IPS-15b (cell line): ENCODE data around the gene HMCN2.

Experiments used
- H3K27me3 ChIP-seq: one replicate; pipeline ENCODE4 v1.6.1; 2013; ENCODE audit warnings: low read length; ENCODE audit not compliant: control insufficient read depth, insufficient read depth
- H3K36me3 ChIP-seq: one replicate; pipeline ENCODE4 v1.6.1; 2013; ENCODE audit warnings: low read length; ENCODE audit not compliant: control insufficient read depth, insufficient read depth
- H3K4me1 ChIP-seq: one replicate; pipeline ENCODE4 v1.6.1; 2013; ENCODE audit warnings: mild to moderate bottlenecking, low read length; ENCODE audit not compliant: control insufficient read depth, insufficient read depth
- H3K4me3 ChIP-seq: one replicate; pipeline ENCODE4 v1.5.1; 2013; ENCODE audit warnings: low read depth, low read length
- H3K9ac ChIP-seq: one replicate; pipeline ENCODE4 v1.6.1; 2013; ENCODE audit warnings: low read depth, mild to moderate bottlenecking, low read length
- H3K9me3 ChIP-seq: one replicate; pipeline ENCODE4 v1.6.1; 2013; ENCODE audit warnings: mild to moderate bottlenecking, low read length; ENCODE audit not compliant: control insufficient read depth, insufficient read depth

Gene HMCN2

DNA sequence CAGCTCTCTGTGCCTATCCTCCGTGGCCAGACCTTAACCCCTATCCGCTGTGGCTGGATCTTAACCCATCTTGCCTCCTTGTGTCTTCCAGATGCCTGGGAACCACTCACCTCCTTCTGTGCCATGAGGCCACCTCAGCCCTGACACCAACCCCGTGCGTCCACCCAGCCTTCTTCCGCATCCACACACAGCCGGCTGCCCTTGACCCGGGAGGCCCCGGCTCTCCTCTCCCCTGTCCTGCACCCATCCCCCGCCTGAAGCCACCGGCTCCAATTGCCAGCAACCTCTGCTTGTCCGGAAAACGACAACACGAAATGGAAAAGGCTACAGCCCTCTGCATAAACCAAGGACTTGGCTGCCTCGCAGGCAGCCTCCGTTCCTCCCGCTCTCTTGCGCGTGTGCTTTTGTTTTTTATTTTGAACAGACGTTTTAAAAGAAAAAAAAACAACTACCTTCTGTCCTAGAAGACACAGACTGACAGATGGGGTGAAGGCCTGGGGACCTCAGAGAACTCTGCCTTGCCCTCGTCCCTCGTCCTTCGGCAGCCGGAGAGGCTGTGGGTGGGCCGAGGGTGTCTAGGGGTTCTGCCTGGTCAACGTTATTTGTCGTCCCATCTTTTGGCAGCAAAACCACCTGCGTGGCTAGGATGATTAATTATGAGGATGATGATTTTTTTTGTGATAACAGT, 32.5 kb upstream of the HMCN2 start:
- H3K36me3 ChIP-seq = peaks cover 12% of the 10 kb centered on the region
- H3K9ac ChIP-seq = no peak overlapping the region
- H3K9me3 ChIP-seq = no peaks in the 10 kb centered on the region
- H3K4me3 ChIP-seq = no peak overlapping the region
- peaks cover 2% of the 10 kb centered on the region for H3K4me1 ChIP-seq
- no peaks in the 10 kb centered on the region for H3K27me3 ChIP-seq

DNA sequence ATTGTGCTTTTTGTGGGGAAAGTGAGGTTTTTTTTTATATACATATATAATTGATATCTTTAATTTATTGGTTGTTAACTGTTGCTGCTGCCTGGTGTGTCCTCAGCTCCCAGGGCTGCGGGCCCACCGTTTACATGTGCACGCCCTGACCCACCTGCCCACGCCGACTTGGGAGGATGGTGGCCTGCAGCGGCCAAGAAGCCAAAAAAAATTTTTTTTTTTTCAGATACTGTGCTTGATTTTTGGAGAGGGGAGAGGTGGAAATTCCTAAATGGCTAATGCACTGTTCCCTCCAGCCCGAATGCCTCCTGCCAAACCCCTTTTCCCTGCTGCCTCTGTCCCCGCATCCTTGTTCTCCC, 32.0 kb upstream of the HMCN2 start:
- no peak overlapping the region for H3K4me3 ChIP-seq
- no peaks in the 10 kb centered on the region for H3K27me3 ChIP-seq
- no peaks in the 10 kb centered on the region for H3K9me3 ChIP-seq
- peaks cover 2% of the 10 kb centered on the region for H3K4me1 ChIP-seq
- H3K36me3 ChIP-seq = peaks cover 12% of the 10 kb centered on the region
- H3K9ac ChIP-seq = no peak overlapping the region

- Histone ChIP-seq H3K36me3 (peaks cover 12% of the 10 kb centered on the region), H3K9ac (no peak overlapping the region), H3K27me3 (no peaks in the 10 kb centered on the region), H3K9me3 (no peaks in the 10 kb centered on the region), H3K4me3 (no peak overlapping the region), H3K4me1 (peaks cover 2% of the 10 kb centered on the region)
These were observed 31.0 kb upstream of the HMCN2 start for GRCh38 chr9:130234340-130235260.

DNA sequence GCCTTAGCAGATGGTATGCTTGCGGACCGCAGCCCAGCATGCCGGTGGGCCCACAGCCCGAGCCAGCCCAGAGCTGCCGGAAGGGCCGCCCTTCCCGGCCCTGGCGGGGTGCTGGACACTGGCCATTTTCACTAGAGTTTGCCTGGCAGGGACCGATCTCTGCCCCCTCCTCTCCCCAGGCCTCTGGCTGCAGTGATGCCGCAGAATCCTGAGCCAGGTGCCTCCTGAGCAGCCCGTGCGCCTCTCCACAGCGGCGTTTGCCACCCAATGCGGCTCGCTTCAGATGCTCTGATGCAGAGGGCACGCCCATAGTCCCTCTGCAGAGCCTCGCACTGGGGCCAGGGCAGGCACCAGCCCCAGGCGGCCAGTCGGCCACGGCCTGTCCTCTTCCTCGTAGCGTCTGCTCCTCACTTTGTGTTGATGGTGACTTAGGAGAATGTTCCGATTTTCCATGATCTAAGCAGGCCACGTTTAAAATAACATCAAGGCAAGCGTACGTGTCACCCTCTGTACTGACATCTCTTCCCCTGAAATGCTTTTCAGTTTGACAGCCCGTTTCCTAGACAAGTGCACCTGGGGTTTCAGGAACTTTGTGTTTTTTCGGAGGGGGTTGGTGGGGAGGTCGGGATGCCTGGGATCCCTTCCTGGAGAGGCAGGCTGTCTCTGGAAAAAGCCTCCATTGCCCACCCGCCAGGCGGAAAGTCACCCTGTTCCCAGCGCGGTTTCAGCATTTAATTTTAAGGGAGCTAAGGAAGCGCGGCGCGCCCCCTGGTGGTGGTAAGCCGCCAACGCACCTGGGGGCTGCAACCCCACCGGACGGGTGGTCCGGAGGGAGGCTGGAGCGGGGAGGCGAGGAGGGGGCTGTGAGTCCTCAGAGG, 29.8 kb upstream of the HMCN2 start:
- peaks cover 4% of the 10 kb centered on the region for H3K4me1 ChIP-seq
- no peaks in the 10 kb centered on the region for H3K9me3 ChIP-seq
- H3K9ac ChIP-seq = no peak overlapping the region
- H3K4me3 ChIP-seq = no peak overlapping the region
- no peaks in the 10 kb centered on the region for H3K27me3 ChIP-seq
- peaks cover 12% of the 10 kb centered on the region for H3K36me3 ChIP-seq

DNA sequence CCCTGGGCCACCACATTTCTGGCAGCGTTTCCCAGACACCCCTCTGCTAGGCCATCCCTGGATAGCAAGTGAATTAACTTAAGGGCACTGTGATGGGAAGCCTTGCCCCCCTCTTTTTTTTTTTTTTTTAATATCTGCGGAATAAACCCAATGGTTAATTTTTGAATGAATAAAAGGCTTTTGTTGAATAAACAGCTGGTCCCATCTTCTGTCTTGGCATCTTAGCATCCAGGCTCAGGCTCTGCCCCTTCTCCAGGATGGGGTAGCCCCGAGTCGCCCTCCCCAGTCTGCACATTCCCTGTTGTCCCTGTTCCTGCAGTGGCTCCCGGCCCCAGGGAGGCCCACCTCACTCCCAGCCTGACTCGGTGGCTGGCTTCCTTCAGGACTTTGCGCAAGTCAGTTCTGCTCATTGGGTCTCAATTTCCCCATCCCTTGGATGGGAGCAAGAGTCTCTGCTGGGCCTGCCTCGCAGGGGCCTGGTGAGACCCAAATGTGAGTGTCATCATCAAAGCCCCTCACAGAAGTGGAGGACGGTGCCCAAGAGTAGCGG, 29.0 kb upstream of the HMCN2 start:
- peaks cover 4% of the 10 kb centered on the region for H3K4me1 ChIP-seq
- no peak overlapping the region for H3K9ac ChIP-seq
- peaks cover 12% of the 10 kb centered on the region for H3K36me3 ChIP-seq

DNA sequence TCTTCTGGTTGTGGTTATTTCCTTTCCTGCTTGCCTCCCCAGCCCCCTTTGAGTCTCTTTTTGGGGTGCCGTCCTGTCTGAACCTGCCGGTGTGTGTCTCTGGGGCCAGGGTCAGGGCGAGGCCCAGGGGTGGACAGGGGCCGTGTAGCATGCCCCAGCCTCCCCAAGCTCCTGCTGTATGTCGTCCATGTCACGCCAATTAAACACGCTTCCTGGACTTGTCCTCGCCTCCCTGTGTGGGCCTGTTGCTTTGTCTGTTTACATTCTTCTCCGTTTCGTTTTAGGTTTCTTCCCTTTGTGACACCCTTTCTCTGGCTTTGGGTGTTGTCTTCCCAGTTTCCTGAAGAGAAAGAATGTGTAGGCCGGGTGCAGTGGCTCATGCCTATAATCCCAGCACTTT, 28.5 kb upstream of the HMCN2 start:
- no peak overlapping the region for H3K9ac ChIP-seq
- peaks cover 4% of the 10 kb centered on the region for H3K4me1 ChIP-seq
- H3K36me3 ChIP-seq = peaks cover 12% of the 10 kb centered on the region
- H3K4me3 ChIP-seq = no peak overlapping the region
- H3K9me3 ChIP-seq = no peaks in the 10 kb centered on the region
- H3K27me3 ChIP-seq = no peaks in the 10 kb centered on the region

More for the DNA sequence above, 29.0 kb upstream of the HMCN2 start:
- H3K27me3 ChIP-seq = no peaks in the 10 kb centered on the region
- no peaks in the 10 kb centered on the region for H3K9me3 ChIP-seq
- no peak overlapping the region for H3K4me3 ChIP-seq

DNA sequence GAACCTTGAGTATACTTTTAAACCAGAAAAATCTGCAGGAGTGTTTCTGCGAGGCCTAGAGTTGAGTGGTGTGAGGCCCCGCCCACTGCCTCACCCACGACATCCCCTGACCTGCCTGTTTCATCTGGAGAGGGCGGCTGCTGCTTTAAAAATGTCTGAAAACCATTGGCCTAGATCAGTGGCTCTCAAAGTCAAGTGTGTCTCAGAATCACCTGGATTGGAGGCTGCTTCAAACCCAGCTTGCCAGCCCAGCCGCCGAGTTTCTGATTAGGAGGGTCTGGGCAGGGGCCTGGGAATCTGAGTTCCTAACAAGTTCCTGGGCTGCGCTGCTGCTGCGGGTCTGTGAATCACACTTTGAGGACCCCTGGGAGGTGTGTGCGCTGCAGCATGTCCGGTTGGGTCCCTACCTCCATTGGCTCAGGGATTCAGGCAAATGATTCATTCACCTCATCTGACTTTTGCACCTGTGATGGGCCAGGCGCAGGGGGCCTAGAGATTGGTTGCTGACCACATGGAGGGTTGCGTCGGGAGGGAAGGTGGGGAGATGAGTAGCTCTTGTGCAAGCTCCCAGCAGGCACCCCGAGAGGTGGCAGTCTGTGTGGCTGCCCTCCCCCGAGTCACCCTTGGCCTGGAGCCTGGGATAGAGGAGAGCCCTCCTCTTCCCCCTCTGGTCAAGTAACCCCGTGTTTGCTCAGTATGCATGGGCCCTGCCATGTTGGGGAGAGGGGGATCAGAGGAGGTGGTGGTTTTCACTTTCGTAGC, 27.6 kb upstream of the HMCN2 start:
- no peaks in the 10 kb centered on the region for H3K9me3 ChIP-seq
- H3K9ac ChIP-seq = peak overlapping the region; percentile 12
- peaks cover 4% of the 10 kb centered on the region for H3K4me1 ChIP-seq
- peaks cover 10% of the 10 kb centered on the region for H3K36me3 ChIP-seq
- H3K4me3 ChIP-seq = no peak overlapping the region
- peaks cover 4% of the 10 kb centered on the region for H3K27me3 ChIP-seq

DNA sequence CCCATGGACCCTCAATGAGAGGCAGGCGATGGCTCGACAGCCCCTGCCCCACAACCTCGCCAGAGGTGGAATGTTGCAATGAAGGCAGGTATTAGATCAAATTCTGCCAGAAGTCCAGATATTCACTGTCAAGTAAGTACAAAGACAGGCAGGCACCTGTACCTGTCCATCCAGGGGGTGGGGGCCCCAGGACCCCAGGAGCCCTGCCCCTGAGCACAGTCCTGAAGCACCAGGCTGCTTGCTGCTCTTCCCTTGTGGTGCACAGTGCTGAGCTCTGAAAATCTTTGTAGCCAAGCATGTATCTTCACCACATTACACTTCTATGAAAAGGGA, 26.2 kb upstream of the HMCN2 start:
- Histone ChIP-seq H3K9ac (no peak overlapping the region), H3K4me1 (peaks cover 4% of the 10 kb centered on the region), H3K9me3 (no peaks in the 10 kb centered on the region)

GRCh38 chr9:130239741-130240241, 25.8 kb upstream of the HMCN2 start:
- peaks cover 5% of the 10 kb centered on the region for H3K27me3 ChIP-seq
- no peak overlapping the region for H3K9ac ChIP-seq
- H3K9me3 ChIP-seq = no peaks in the 10 kb centered on the region
- H3K4me3 ChIP-seq = no peak overlapping the region
- peaks cover under 1% of the 10 kb centered on the region for H3K36me3 ChIP-seq
- H3K4me1 ChIP-seq = peaks cover 4% of the 10 kb centered on the region

More for the DNA sequence above, 26.2 kb upstream of the HMCN2 start:
- Histone ChIP-seq H3K4me3 (no peak overlapping the region), H3K27me3 (peaks cover 5% of the 10 kb centered on the region), H3K36me3 (peaks cover 5% of the 10 kb centered on the region)

- no peaks in the 10 kb centered on the region for H3K36me3 ChIP-seq
- peaks cover 5% of the 10 kb centered on the region for H3K27me3 ChIP-seq
- peaks cover 4% of the 10 kb centered on the region for H3K4me1 ChIP-seq
- no peaks in the 10 kb centered on the region for H3K9me3 ChIP-seq
- H3K9ac ChIP-seq = no peak overlapping the region
- H3K4me3 ChIP-seq = no peak overlapping the region
These were observed 25.0 kb upstream of the HMCN2 start for GRCh38 chr9:130240410-130241197.
